Right lobe of liver (tissue), 6 donors: ENCODE data around the gene PSMD5. TPM values are rescaled to one million over a fixed set of nuclear protein-coding genes. Genes with fewer than 3 reads are reported as not detected.

ENCODE experiments used
- ATAC-seq, 4 donors: fragments of 200-7000 bp; cut with Tn5 transposase; one replicate each; pipeline ENCODE4 v1.9.1; 2020; ENCODE audit warnings: mild to moderate bottlenecking in 4 of 4, moderate library complexity in 4 of 4
- DNase-seq, 3 donors: peaks; one replicate each; pipeline ENCODE4 v3.0.0-alpha.2; 2020
- H3K27ac ChIP-seq, 3 donors: fragments of 200-600 bp; one replicate each; pipeline ENCODE4 v1.8.0; 2022
- H3K27me3 ChIP-seq, 2 donors: fragments of 200-600 bp; one replicate each; pipeline ENCODE4 v1.8.0; 2022
- H3K36me3 ChIP-seq, 4 donors: fragments of 200-600 bp; sonication (generic) in 1 of 4; one replicate each; pipeline versions ENCODE4 v1.5.1 to v1.8.0; 2017 to 2022; ENCODE audit warnings: control low read depth in 1 of 4
- H3K4me1 ChIP-seq, 4 donors: fragments of 200-600 bp; sonication (generic) in 1 of 4; one replicate each; pipeline versions ENCODE4 v1.5.1 to v1.8.0; 2017 to 2022; ENCODE audit warnings: control low read depth in 1 of 4
- H3K4me3 ChIP-seq, 3 donors: fragments of 200-600 bp; one replicate each; pipeline ENCODE4 v1.8.0; 2022
- H3K9me3 ChIP-seq, 4 donors: fragments of 200-600 bp; sonication (generic) in 1 of 4; one replicate each; pipeline versions ENCODE4 v1.5.1 to v1.8.0; 2017 to 2022; ENCODE audit warnings: control low read depth in 1 of 4
- POLR2A ChIP-seq: fragments of 450-650 bp; IDR thresholded peaks from one replicate; pipeline ENCODE4 v1.6.1; 2017; ENCODE audit warnings: antibody characterized with exemption, mild to moderate bottlenecking
- WGBS: methylation state at CpG from one replicate; pipeline ENCODE4 v1.1.6; 2018; ENCODE audit warnings: low coverage, low lambda C conversion rate; ENCODE audit not compliant: insufficient coverage; ENCODE audit errors: missing lambda C conversion rate; 5-methylcytosine and 5-hydroxymethylcytosine counted together
- intact Hi-C, 2 donors: fragments of 100-400 bp; cut with DNase I; formaldehyde crosslinking; loops; one replicate each; pipeline versions ENCODE4 v1.11.2 to v1.14.1; 2022
- total RNA-seq, 6 experiments: library from RNA; depleted of rRNA in 2 of 6; stranded (reverse); fragments of >200 nt in 2 of 6; fragmentation: NEBNext Ultra II Directional in 3 of 6; extraction: Animal tissue kit (Norgen Biotek cat#: 25700) in 3 of 6; gene quantifications; one replicate each; pipeline versions ENCODE4 v1.1.0 to v1.2.4, GENCODE V29; 2016 to 2023
- TF ChIP-seq, protein P1 (sequence below), 4 donors: fragments of 200-600 bp in 3 of 4; fragments of 450-650 bp in 1 of 4; IDR thresholded peaks; one replicate each; pipeline versions ENCODE4 v1.5.1 to v1.8.0; 2016 to 2022; ENCODE audit warnings: antibody characterized with exemption in 4 of 4, mild to moderate bottlenecking in 2 of 4
- donor health status: DM: no; HTN: yes; CAD: no.
- donor health status: DM: no; HTN: no; CAD: no.
- donor health status: DM: no; HTN: no; CAD: no.
- donor health status: DM: no; HTN: yes; CAD: no.
- donor health status: DM: no; HTN: yes; CAD: no.

PSMD5 gene
- total RNA-seq, 6 experiments from 2014 or later, result 14.1 to 29.2 (median 21.5) TPM

DNA sequence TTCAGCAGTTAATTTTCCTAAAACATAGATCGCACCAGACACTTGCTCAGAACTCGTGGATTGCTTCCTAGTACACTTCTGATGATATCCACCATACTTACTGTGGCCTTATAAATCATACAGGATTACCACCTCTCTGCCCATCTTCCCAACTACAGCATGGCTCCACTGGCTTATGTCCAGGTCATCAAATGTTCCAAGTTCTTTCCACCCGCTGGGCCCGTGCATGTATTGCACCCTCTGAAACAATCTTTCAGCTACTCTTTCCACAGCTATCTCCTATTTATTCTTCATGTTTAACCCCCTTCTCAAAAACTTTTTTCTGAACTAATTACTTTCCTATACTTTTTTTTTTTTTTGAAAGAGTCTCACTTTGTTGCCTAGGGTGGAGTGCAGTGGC lies 68.0 kb downstream of the PSMD5 start:
- no peak for ATAC-seq
- Histone ChIP-seq H3K27ac (no peak overlapping the region), H3K4me3 (no peak overlapping the region), H3K9me3 (no peaks in the 10 kb centered on the region), H3K36me3 (peaks cover 0 to 53% (median 4%) of the 10 kb centered on the region in 4 donors), H3K27me3 (no peaks in the 10 kb centered on the region), H3K4me1 (peaks cover 0 to 19% (median 8%) of the 10 kb centered on the region in 4 donors)
- TF ChIP-seq POLR2A, result no peak
- TF ChIP-seq, protein P1, sequence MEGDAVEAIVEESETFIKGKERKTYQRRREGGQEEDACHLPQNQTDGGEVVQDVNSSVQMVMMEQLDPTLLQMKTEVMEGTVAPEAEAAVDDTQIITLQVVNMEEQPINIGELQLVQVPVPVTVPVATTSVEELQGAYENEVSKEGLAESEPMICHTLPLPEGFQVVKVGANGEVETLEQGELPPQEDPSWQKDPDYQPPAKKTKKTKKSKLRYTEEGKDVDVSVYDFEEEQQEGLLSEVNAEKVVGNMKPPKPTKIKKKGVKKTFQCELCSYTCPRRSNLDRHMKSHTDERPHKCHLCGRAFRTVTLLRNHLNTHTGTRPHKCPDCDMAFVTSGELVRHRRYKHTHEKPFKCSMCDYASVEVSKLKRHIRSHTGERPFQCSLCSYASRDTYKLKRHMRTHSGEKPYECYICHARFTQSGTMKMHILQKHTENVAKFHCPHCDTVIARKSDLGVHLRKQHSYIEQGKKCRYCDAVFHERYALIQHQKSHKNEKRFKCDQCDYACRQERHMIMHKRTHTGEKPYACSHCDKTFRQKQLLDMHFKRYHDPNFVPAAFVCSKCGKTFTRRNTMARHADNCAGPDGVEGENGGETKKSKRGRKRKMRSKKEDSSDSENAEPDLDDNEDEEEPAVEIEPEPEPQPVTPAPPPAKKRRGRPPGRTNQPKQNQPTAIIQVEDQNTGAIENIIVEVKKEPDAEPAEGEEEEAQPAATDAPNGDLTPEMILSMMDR (IDR thresholded peaks at IDR 0.05), result no peak
- intact Hi-C loops, result no loop called here
- WGBS, result 73% methylated on average over 3 of the region's 4 CpGs
- no peak for DNase-seq

DNA sequence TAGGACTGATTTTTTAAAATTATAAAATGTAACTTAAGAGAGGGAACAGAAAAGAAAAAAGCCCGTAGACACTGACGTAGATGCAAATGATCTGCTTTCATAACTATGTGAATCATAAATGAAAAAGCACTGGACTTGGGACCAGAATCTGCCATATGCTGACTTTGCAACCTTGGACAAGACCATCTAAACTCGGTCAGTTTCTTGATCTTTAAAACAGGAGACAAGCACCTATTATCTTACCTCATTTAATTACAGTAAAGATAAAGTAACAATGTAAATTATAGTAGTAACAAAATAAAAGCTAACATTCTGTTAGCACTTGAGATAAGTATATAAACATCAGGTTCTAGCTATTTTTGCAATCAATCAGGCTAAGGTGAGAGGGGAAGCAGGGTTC lies 69.5 kb downstream of the PSMD5 start:
- WGBS, result 79% methylated on average over 3 of the region's 3 CpGs

DNA sequence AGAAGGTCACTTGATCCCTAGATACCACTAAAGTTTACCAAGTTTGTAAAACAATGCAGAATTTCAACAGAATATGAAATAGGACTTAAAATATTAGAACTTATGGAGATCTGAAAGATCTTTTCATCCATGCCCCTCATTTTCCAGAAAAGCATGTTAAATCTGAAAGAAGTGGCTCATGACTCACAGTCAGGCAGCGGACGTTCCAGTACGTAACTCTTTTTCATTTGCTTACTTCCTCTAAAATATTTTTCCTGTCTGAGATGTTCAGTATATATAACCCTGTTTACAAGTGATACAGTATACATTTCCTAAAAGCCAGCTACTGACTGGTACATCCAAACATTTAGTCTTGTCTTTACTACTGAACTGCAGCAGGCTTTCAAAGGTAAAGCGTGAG lies 71.8 kb downstream of the PSMD5 start:
- 73% methylated on average over 4 of the region's 4 CpGs for WGBS
- H3K4me3 ChIP-seq, result no peak overlapping the region
- ATAC-seq (no peak), DNase-seq (no peak)
- H3K4me1 ChIP-seq, result no peaks in the 10 kb centered on the region
- no peaks in the 10 kb centered on the region for H3K9me3 ChIP-seq
- peaks cover 0 to 56% (median 9%) of the 10 kb centered on the region in 4 donors for H3K36me3 ChIP-seq
- H3K27ac ChIP-seq, result no peak overlapping the region
- no peak for TF ChIP-seq POLR2A
- TF ChIP-seq, protein P1 (IDR thresholded peaks at IDR 0.05), result no peak
- intact Hi-C loops, result no loop called here
- no peaks in the 10 kb centered on the region for H3K27me3 ChIP-seq

More for the DNA sequence above, 69.5 kb downstream of the PSMD5 start:
- Histone ChIP-seq H3K4me1 (peaks cover 0 to 6% (median 1%) of the 10 kb centered on the region in 4 donors), H3K4me3 (no peak overlapping the region), H3K9me3 (no peaks in the 10 kb centered on the region), H3K27me3 (no peaks in the 10 kb centered on the region), H3K36me3 (peaks cover 0 to 60% (median 5%) of the 10 kb centered on the region in 4 donors), H3K27ac (no peak overlapping the region)
- intact Hi-C loops, result no loop called here
- no peak for DNase-seq
- ATAC-seq, result no peak
- TF ChIP-seq, protein P1 (IDR thresholded peaks at IDR 0.05), result no peak
- no peak for TF ChIP-seq POLR2A

DNA sequence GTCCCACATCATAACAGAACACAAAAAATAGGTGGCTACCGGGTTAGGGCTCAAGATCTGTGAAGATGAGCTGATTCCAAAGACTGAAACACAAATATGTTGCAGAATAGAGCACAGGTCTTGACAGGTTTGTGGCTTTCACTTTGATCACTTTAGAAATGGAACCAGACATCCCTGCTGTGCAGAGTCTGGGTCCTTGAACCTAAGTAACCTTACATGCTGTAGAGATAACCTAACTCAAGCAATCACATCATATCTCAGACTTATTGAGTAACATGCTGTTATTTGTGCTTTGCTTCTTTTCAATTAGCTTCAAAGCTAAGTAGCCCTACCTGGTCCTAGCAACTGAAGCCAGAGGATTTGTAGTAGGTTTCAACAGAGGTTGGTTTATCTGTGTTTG lies 73.8 kb downstream of the PSMD5 start:
- 77% methylated on average over 1 of the region's 1 CpG for WGBS
- H3K9me3 ChIP-seq, result no peaks in the 10 kb centered on the region
- no peak for ATAC-seq
- no peaks in the 10 kb centered on the region for H3K27me3 ChIP-seq
- intact Hi-C loops, result loop anchor here in 1 of 2 donors (10.0 kb wide), 1 partner anchor 166 kb away; no protein-coding TSS in a partner anchor
- peaks cover 0 to 51% (median 14%) of the 10 kb centered on the region in 4 donors for H3K36me3 ChIP-seq
- DNase-seq, result no peak
- H3K27ac ChIP-seq, result no peak overlapping the region
- no peak for TF ChIP-seq POLR2A
- TF ChIP-seq, protein P1 (IDR thresholded peaks at IDR 0.05), result no peak
- H3K4me1 ChIP-seq, result no peaks in the 10 kb centered on the region
- no peak overlapping the region for H3K4me3 ChIP-seq
